Stimulated activated CD8-positive, alpha-beta memory T cell treated with anti-CD3 and anti-CD28 coated beads, Interleukin-7, amount 100 ng/mL, for 4 hours (primary cell): ENCODE results near the gene POU2F1.
A peak's percentile ranks its signal among the peaks of the same experiment; 100 is the strongest.

Source experiments
- DNase-seq, 2 donors: peaks; one replicate each; pipeline ENCODE4 v3.0.0-alpha.2; 2020; ENCODE audit warnings: low read depth in 2 of 2

The POU2F1 gene

GRCh38 chr1:167365360-167365759 lies 144.7 kb downstream of the POU2F1 start:
- no peak for DNase-seq

GRCh38 chr1:167367705-167368104 lies 147.0 kb downstream of the POU2F1 start:
- DNase-seq = no peak

- no peak for DNase-seq
Observed at GRCh38 chr1:167369175-167369574, 148.5 kb downstream of the POU2F1 start.

GRCh38 chr1:167369933-167370332 lies 149.2 kb downstream of the POU2F1 start:
- DNase-seq = no peak

GRCh38 chr1:167371030-167371429 lies 150.3 kb downstream of the POU2F1 start:
- no peak for DNase-seq

GRCh38 chr1:167373398-167373797 lies 152.7 kb downstream of the POU2F1 start:
- no peak for DNase-seq

- DNase-seq = no peak
Observed at GRCh38 chr1:167373986-167374385, 153.3 kb downstream of the POU2F1 start.

GRCh38 chr1:167375949-167376348 lies 155.3 kb downstream of the POU2F1 start:
- DNase-seq = no peak

GRCh38 chr1:167387251-167387910 lies 166.7 kb downstream of the POU2F1 start:
- no peak for DNase-seq

GRCh38 chr1:167388976-167389375 lies 168.3 kb downstream of the POU2F1 start:
- DNase-seq = no peak

- DNase-seq = no peak
Observed at GRCh38 chr1:167392200-167392696, 171.6 kb downstream of the POU2F1 start.

- DNase-seq = no peak
Observed at GRCh38 chr1:167400359-167400953, 179.8 kb downstream of the POU2F1 start.

- peak; percentile 25 to 33 for DNase-seq
Observed at GRCh38 chr1:167401260-167401873, 180.7 kb downstream of the POU2F1 start.

GRCh38 chr1:167404161-167404888 lies 183.6 kb downstream of the POU2F1 start:
- DNase-seq = no peak

- no peak for DNase-seq
Observed at GRCh38 chr1:167404908-167405307, 184.2 kb downstream of the POU2F1 start.

- no peak for DNase-seq
Observed at GRCh38 chr1:167408355-167408754, 187.7 kb downstream of the POU2F1 start.

- no peak for DNase-seq
Observed at GRCh38 chr1:167409183-167409582, 188.5 kb downstream of the POU2F1 start.

GRCh38 chr1:167412072-167412471 lies 191.4 kb downstream of the POU2F1 start:
- DNase-seq = no peak

- no peak for DNase-seq
Observed at GRCh38 chr1:167412920-167413319, 192.2 kb downstream of the POU2F1 start.

GRCh38 chr1:167413328-167413727 lies 192.6 kb downstream of the POU2F1 start:
- DNase-seq = no peak

GRCh38 chr1:167416506-167416905 lies 195.8 kb downstream of the POU2F1 start:
- no peak for DNase-seq

GRCh38 chr1:167418391-167418790 lies 197.7 kb downstream of the POU2F1 start:
- no peak for DNase-seq
